GM12872 (cell line): ENCODE measurements around the gene IFNL4.

Experiments used
- CTCF ChIP-seq: IDR thresholded peaks from 3 replicates; pipeline ENCODE4 v1.5.1; 2011; ENCODE audit warnings: low read depth, mild to moderate bottlenecking, low read length, moderate library complexity; ENCODE audit not compliant: insufficient read depth

IFNL4 gene

GRCh38 chr19:39230096-39230764 is 18.4 kb downstream of the IFNL4 start:
- no peak for TF ChIP-seq CTCF

GRCh38 chr19:39224910-39225309 is 23.7 kb downstream of the IFNL4 start:
- TF ChIP-seq CTCF: no peak

DNA sequence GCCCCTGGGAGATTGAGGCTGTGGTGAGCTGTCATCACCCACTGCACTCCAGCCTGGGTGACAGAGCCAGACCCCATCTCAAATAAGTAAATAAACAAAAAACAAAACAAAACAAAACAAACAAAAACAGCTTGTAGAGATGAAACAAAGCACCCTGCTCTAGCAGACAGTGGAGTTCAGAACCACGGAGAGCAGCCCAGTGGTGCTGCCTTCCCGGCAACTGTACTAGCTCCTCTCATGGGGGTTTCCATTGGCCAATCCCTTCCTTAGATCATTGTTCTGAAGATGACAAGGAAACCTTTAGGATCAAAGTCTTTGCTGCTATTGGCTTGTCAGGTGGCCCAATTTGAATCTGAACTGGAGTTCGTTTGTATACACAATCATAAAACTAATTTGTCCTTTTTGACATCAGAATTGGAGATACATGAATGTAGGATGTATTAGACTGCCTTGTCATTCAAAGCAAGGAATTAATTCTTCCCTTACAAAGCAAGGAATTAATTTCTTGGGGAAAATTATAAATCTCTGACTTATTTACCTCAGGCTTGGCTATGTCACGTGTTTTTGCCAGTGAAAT is 24.9 kb downstream of the IFNL4 start:
- no peak for TF ChIP-seq CTCF

DNA sequence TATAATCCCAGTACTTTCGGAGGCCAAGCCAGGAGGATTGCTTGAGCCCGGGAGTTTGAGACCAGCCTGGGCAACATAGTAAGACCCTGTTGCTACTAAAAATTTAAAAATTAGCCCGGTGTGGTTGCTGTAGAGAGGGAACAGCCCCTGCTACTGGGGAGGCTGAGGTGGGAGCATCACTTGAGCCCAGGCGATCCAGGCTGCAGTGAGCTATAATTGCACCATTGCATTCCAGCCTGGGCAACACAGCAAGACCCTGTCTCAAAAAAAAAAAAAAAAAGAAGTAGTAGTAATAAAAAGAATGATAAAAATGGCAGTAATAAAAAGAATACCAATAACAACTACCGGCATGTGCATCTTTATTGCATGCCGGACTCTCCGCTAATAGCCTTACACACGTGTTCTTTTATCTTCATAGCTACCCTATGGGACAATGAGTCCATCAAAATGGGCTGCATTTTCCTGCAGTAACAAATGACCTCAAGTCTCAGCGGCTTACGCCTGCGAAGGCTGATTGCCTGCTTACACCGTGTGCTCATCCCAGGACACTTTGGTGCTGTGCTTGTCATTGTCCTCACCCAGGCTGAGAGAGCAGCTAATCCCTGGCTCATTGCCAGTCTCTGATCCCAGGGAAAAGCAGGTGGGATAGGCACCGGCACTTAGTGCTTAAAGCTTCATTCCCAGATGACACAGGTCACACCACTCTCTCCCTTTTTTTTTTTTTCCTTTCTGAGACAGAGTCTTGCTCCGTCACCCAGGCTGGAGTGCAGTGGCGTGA is 30.2 kb downstream of the IFNL4 start:
- TF ChIP-seq CTCF: no peak

DNA sequence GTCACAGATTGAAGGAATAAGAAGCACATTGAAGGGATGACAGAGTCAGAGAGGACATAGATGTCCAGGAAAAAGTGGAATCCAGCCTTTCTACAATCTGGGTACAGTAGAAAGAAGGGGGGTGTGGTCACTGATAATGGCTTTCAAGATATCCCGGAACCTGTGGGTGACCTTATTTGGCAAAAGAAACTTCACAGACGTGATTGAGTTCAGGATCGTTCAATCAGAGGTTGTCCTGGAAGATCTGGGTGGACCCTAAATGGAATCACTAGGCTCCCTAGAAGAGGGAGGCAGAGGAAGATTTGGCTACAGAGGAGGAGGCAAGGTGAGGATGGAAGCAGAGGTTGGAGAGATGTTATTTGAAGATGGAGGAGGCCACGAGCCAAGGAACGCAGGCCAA is 31.6 kb downstream of the IFNL4 start:
- TF ChIP-seq CTCF: no peak

- peak; percentile 51; the same call in 2 of the 3 replicates for TF ChIP-seq CTCF
Observed at GRCh38 chr19:39212375-39212742, 36.3 kb downstream of the IFNL4 start.

- TF ChIP-seq CTCF: no peak
Observed at GRCh38 chr19:39211731-39212374, 36.8 kb downstream of the IFNL4 start.
